HG02884 (cell line): ENCODE data around the gene CDK5RAP2.

ENCODE experiments used
- ATAC-seq: cut with Tn5 transposase; IDR thresholded peaks from one replicate; pipeline ENCODE4 v1.9.1; 2021; ENCODE audit warnings: mild to moderate bottlenecking, moderate library complexity; ENCODE audit not compliant: unreplicated experiment

CDK5RAP2 gene

DNA sequence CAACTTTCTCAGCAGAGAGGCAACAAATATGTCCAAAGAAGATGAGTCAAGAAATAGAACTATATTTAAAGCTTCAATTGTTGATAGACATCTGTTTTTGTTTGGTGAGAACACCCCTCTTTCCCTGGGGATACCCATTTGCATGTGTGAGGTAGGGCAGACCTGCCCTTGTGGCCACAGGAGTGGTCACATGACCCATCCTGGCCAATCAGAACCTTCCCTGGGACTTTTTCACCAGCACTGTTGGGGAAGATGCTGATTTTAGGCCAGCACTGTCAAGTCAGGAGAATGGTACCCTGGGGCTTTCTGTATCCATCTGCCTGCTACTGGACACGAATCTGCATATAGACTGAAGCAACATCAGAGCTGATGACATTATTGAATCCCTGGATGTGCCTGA, 211.2 kb downstream of the CDK5RAP2 start:
- no peak for ATAC-seq

DNA sequence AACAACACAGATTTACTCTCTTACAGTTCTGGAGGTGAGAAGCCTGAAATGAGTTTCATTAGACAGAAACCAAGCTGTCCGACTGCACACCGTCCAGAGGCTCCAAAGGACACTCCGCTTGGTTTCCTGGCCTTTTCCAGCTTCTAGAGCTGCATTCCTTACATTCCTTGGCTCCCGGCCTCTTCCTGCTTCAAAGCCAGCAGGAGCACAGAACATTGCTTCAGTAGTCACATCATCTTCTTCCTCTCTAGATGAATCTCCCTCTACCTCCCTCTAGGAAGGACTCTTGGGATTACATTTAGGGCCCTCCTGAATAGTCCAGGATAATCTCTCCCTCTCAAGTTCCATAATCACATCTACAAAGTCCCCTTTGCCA, 213.3 kb downstream of the CDK5RAP2 start:
- ATAC-seq, result no peak

DNA sequence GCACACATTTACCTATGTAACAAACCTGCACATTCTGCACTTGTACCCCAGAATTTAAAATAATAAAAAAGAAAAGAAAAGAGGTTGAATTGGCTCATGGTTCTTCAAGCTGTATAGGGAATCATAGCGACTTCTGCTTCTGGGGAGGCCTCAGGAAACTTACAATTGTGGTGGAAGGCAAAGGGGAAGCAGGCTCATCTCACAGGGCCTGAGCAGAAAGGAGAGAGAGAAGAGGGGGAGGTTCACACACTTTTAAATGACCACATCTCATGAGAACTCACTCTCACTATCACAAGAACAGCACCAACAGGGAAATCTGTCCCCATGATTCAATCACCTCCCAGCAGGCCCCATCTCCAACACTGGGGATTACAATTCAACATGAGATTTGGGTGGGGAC, 214.6 kb downstream of the CDK5RAP2 start:
- no peak for ATAC-seq

DNA sequence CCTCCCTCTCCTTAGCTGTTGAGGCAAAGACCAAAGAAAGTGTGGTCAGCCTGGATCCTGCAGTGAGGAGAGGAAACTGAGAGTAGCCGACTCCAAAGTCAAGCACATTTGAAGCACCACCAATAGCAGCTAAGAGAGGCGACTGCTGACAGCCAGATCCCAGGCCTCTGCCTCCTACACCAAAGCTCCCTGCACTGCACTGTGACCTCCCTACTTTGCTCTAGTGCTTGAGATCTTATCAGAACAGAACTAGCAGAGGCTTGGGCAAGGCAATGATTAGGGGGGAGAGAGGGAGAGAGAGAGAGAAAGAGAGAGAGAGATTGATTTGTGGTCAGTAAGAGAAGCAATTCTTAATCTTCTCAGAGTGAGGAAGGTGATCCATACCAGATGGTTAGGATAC, 216.3 kb downstream of the CDK5RAP2 start:
- ATAC-seq, result no peak

DNA sequence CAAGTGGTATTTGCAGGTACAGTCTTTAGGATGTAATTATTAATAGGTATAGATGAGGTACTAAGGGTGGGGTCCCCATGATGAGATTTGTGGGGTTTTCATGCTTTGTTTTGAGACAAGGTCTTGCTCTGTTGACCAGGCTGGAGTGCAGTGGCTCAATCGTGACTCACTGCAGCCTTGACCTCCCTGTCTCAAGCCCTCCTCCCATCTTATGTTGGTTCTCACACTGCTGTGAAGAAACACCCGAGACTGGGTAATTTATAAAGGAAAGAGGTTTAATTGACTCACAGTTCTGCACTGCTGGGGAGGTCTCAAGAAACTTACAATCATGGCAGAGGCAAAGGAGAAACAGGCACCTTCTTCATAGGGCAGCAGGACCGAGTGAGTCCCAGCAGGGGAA, 217.5 kb downstream of the CDK5RAP2 start:
- no peak for ATAC-seq

DNA sequence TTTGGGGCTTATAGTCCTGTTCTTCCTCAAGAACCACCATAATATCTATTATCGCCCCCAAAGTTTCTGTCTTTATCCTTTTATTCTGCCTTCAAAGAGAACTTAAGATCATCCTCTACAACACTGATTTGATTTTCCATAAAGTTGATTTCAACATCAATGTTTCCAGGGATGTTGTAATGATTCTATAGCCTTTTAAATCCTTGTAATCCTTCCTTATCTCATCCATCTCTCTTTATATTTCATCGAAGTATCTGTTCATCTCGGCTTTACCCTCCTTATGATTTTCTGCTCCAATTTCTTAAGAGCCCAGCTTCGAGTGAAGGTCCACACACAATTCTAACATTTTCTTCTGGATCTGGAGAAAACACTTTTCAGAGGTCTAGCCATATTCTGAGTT, 218.4 kb downstream of the CDK5RAP2 start:
- no peak for ATAC-seq

DNA sequence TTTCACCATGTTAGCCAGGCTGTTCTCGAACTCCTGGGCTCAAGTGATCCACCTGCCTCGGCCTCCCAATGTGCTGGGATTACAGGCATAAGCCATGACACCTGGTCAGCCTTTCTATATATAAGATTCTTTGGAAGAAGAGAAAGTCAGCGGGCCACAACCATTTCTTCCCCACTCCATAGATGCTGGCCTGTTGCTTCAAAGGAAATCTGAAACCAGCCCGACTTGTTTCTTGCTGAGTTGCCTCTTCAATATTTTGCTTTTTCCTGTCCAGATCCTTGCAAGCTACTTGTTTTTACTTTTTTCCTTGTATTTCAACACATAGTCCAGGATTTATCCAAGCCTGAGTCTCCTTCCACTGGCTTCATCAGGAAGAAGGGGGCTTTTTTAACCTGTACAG, 219.5 kb downstream of the CDK5RAP2 start:
- no peak for ATAC-seq

DNA sequence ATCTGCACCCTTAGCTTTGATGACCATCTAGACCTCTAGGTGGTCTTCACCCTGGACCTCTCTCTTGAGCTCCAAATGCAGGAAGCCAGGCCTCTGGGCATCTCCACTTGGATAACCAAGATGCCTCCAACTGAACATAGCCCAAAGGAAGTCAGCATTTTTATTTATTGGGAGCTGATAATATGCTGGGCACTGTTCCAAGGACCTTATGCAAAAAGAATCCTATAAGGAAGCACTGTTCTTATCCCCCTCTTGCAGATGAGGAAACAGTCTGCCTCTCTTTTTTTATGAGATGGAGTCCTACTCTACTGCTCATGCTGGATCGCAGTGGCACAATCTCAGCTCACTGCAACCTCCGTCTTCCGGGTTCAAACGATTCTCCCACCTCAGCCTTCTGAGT, 219.9 kb downstream of the CDK5RAP2 start:
- no peak for ATAC-seq

DNA sequence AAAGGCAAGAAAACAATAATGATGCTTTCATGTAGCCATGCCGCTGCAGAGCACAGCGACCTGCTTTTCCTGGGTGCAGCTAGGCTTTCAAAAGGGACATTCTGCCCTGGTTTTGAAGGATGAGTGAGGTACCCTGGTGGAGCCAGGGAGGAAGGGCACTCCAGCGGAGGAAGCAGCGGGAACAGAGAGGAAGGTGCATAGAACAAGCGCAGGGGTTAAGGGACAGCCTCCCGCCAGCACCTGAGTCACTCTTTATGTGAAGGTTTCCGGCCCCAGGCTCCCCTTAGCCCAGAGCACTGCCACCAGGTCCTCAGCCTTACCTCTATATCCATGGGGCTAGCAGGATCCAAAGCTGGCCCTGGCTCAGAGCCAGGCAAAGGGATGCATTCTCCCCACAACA, 221.1 kb downstream of the CDK5RAP2 start:
- no peak for ATAC-seq

DNA sequence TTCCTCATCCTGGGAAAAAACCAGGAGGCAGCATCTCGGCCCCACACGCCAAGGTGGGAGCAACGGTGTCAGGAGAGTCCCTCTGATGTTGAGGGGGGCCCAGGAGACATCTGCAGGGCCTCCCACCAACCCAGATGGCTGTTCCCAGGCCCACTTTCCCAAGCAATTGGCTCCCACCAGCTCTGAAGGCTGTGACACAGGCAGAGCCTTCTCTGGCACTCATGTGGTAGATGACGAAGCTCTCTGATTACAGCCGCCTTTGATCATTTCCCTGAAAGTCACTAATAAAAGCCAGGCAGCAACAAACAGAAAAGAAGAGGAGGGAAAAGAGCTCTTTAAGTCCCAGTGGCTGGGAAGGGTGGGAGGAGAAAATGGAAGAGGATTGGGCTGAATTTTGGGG, 226.5 kb downstream of the CDK5RAP2 start:
- no peak for ATAC-seq

DNA sequence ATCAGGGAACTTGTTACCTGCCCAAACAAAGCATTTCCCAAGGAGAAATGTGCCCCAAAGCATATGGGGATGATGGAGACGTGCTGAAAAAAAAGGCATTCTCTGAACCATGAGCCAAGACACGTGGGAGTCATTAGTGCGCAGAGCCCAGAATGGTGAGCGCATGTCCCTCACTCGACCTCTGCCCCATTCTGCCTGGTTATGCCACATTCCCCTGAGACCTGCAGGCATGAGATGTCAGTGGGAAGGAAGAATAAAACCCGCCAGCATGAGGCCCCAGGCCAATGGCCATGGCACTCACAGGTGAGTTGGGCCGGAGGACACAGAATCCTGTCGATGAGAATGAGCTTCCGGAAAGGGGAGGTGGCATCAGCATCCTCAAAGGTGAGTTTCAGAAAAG, 228.9 kb downstream of the CDK5RAP2 start:
- no peak for ATAC-seq

DNA sequence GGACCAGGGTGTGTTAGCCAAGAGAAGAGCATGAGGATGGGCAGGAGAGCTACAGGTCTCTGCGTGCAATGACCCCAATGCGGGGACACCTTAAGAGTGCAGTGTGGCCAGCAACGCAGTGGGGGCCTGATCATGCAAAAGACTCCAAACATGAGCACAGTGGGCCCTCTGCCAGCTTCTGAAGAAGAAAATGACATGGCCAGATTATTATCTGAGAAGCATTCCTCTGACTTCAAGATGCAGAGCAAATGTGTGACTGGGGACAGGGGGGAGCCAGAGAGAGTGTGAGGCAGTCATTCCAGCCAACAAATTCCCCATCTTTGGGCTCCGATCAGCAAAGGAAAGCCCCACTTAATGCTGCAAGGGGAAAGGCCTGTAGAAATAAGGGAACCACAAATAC, 229.4 kb downstream of the CDK5RAP2 start:
- ATAC-seq, result no peak

DNA sequence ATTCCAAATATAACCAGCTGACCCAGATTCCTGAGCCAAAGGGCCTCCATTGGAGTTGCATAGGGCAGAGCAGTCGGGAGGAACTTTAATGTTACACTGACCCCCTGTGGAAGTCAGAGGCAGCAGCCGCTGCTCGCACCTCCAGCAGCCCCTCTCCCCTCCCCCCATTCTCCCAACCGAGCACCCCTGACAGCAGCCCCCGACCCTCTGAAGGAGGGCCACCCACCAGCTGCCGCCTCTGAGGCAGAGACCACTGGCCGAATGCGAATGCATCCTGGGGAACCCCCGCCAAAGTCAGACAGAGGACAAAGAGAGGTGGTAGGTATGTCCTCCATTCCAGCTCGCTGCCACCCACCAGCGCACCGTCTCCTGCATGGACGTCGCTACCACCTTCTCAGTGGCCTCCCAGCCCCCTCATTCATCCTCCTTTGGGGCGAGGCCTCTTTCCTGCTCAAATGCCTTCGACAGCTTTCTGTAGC, 231.0 kb downstream of the CDK5RAP2 start:
- ATAC-seq, result no peak

DNA sequence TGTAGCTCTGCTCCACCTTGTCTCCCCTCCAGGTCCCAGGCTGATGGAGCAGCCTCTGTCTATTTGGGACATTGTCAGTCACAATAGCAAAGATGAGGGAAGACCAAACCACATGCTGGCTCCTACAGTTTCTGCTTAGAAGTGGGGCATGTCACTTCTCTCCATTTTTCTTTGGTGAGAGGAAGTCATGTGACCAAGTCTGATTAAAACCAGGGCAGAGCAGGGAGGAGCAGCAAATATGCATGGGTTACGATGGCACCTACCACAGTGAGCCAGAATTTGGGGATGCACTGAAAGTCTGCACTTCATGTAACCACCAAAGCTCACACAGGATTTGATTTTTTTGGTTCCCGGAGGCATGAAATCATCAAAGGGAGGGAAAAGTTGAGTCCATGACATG, 234.6 kb downstream of the CDK5RAP2 start:
- ATAC-seq, result no peak

DNA sequence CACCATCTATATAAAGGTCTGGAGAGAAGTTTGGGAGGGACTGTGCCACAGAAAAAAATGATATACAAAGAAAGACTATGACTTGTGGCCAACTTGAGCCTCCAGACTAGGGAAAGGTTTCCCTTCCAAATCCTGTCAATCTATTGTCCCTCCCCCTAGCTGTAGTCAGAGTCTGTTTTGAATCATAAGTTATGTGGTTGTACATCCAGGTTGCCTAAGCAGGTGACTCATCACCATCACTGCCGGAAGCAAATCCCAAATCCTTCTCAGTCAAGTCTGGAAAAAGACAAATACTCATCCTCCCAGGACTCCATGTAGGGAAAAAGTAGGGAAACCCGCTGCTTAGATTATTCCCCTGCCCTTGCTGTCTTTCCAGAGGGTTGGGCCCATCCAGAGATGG, 235.7 kb downstream of the CDK5RAP2 start:
- ATAC-seq, result no peak

DNA sequence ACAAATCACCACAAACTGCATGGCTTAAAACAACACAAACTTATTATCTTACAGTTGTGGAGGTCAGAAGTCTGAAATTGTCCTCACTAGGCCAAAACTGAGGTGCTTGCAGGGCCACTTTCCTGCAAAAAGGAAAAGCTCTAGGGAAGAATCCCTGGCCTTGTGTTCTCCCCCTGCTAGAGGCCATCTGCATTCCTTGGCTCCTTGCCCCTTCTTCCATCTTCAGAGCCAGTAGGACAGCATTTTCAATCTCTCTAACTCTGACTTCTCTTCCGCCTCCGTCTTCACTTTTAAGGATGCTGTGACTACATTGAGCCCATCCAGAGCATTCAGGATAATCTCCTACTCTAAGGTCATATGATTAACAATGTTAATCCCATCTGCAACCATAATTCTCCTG, 236.6 kb downstream of the CDK5RAP2 start:
- no peak for ATAC-seq
